ENCODE measurements around the gene ETV4. TPM values are rescaled to one million over a fixed set of nuclear protein-coding genes. Genes with fewer than 3 reads are reported as not detected.
A peak's percentile ranks its signal among the peaks of the same experiment; 100 is the strongest.

Gene ETV4
- 1 to 10 TPM; 4.7 to 6.9 (median 5.8) TPM for total RNA-seq (2021; fragmentation: NEBNext Ultra II Directional; extraction: Animal tissue kit (Norgen Biotek cat#: 25700))
- long read RNA-seq, partial matches to known transcripts, result 0 of 3 reads
- long read RNA-seq, other reads (novel, unspliced or antisense), result 0 of 3 reads

- Mint-ChIP-seq H3K27ac (peak within 1 kb of the TSS; percentile 94), H3K27me3 (ENCODE audit: insufficient read depth) (peaks cover 3% of the 10 kb centered on the region), H3K36me3 (ENCODE audit: low read depth) (no peaks in the 10 kb centered on the region), H3K9me3 (no peaks in the 10 kb centered on the region), H3K4me3 (peak within 1 kb of the TSS; percentile 89), H3K4me1 (ENCODE audit: low read depth) (peaks cover 39% of the 10 kb centered on the region)
- TF ChIP-seq CTCF (IDR thresholded peaks at IDR 0.05), result no peak
- peak; percentile 92 for DNase-seq
These were observed at the start of gene ETV4 for GRCh38 chr17:43546319-43547188. Gene ETV4, minus strand, starts transcription at chr17:43546340. Its CDS starts 723 bp downstream, at chr17:43545617.

GRCh38 chr17:43595466-43595865, 49.3 kb upstream of the ETV4 start:
- Mint-ChIP-seq H3K36me3 (ENCODE audit: low read depth) (no peaks in the 10 kb centered on the region), H3K27ac (peak overlapping the region; percentile 25; the same call in 1 of the 2 replicates), H3K9me3 (no peaks in the 10 kb centered on the region), H3K27me3 (ENCODE audit: insufficient read depth) (peaks cover 5% of the 10 kb centered on the region; the same call in 1 of the 2 replicates), H3K4me3 (no peak overlapping the region), H3K4me1 (ENCODE audit: low read depth) (peaks cover 50% of the 10 kb centered on the region)
- no peak for DNase-seq
- TF ChIP-seq CTCF (IDR thresholded peaks at IDR 0.05), result no peak

GRCh38 chr17:43591779-43592562, 45.8 kb upstream of the ETV4 start:
- DNase-seq, result peak; percentile 57
- Mint-ChIP-seq H3K27ac (peak overlapping the region; percentile 97), H3K4me1 (ENCODE audit: low read depth) (peaks cover 55% of the 10 kb centered on the region), H3K4me3 (peak overlapping the region; percentile 82), H3K27me3 (ENCODE audit: insufficient read depth) (no peaks in the 10 kb centered on the region), H3K36me3 (ENCODE audit: low read depth) (no peaks in the 10 kb centered on the region), H3K9me3 (no peaks in the 10 kb centered on the region)
- TF ChIP-seq CTCF (IDR thresholded peaks at IDR 0.05), result peak; percentile 7; the same call in 1 of the 2 replicates

- peaks cover 50% of the 10 kb centered on the region for H3K4me1 Mint-ChIP-seq (ENCODE audit: low read depth)
- H3K27ac Mint-ChIP-seq, result peak overlapping the region; percentile 97
- TF ChIP-seq CTCF (IDR thresholded peaks at IDR 0.05), result no peak
- H3K27me3 Mint-ChIP-seq (ENCODE audit: insufficient read depth), result no peaks in the 10 kb centered on the region
- H3K4me3 Mint-ChIP-seq, result peak overlapping the region; percentile 82
- H3K9me3 Mint-ChIP-seq, result no peaks in the 10 kb centered on the region
- no peak for DNase-seq
- no peaks in the 10 kb centered on the region for H3K36me3 Mint-ChIP-seq (ENCODE audit: low read depth)
These were observed 44.9 kb upstream of the ETV4 start for GRCh38 chr17:43591001-43591400.

GRCh38 chr17:43588664-43589435, 42.7 kb upstream of the ETV4 start:
- no peak overlapping the region for H3K27ac Mint-ChIP-seq
- no peak for DNase-seq
- TF ChIP-seq CTCF (IDR thresholded peaks at IDR 0.05), result no peak
- H3K4me1 Mint-ChIP-seq (ENCODE audit: low read depth), result peaks cover 59% of the 10 kb centered on the region
- no peaks in the 10 kb centered on the region for H3K9me3 Mint-ChIP-seq
- no peak overlapping the region for H3K4me3 Mint-ChIP-seq
- H3K27me3 Mint-ChIP-seq (ENCODE audit: insufficient read depth), result no peaks in the 10 kb centered on the region; the same call in 1 of the 2 replicates
- H3K36me3 Mint-ChIP-seq (ENCODE audit: low read depth), result no peaks in the 10 kb centered on the region

Data from HFFc6 (cell line).